Brain pericyte (primary cell): ENCODE data around the gene NUP153.
"Not testable (repeated sequence)": the region's sequence is repeated elsewhere in the genome, so short reads cannot be mapped to it uniquely, and the experiment has no call there.

Experiments used
- DNase-seq: peaks from one replicate; pipeline ENCODE4 v3.0.0-alpha.2; 2012; ENCODE audit warnings: low read depth, low spot score

Gene NUP153

GRCh38 chr6:17706580-17707370, at the start of gene NUP153:
Gene NUP153 (minus strand): TSS chr6:17706925. CDS start chr6:17706387, 538 bp downstream.
- DNase-seq, result peak; percentile 97

- DNase-seq, result no peak
Observed at GRCh38 chr6:17754254-17754653, 47.5 kb upstream of the NUP153 start.

GRCh38 chr6:17745324-17745723, 38.6 kb upstream of the NUP153 start:
- not testable (repeated sequence) for DNase-seq

- DNase-seq, result not testable (repeated sequence)
Observed at GRCh38 chr6:17744757-17745308, 38.1 kb upstream of the NUP153 start.

- no peak for DNase-seq
Observed at GRCh38 chr6:17744019-17744756, 37.5 kb upstream of the NUP153 start.

- no peak for DNase-seq
Observed at GRCh38 chr6:17741507-17741906, 34.8 kb upstream of the NUP153 start.

GRCh38 chr6:17740559-17741220, 34.0 kb upstream of the NUP153 start:
- no peak for DNase-seq

- DNase-seq, result no peak
Observed at GRCh38 chr6:17737704-17738252, 31.1 kb upstream of the NUP153 start.

- not testable (repeated sequence) for DNase-seq
Observed at GRCh38 chr6:17735311-17735710, 28.6 kb upstream of the NUP153 start.

- DNase-seq, result no peak
Observed at GRCh38 chr6:17730078-17730704, 23.5 kb upstream of the NUP153 start.

- no peak for DNase-seq
Observed at GRCh38 chr6:17729223-17730077, 22.7 kb upstream of the NUP153 start.

- DNase-seq, result no peak
Observed at GRCh38 chr6:17728551-17729222, 22.0 kb upstream of the NUP153 start.

GRCh38 chr6:17725083-17725482, 18.4 kb upstream of the NUP153 start:
- DNase-seq, result no peak

GRCh38 chr6:17724341-17724740, 17.6 kb upstream of the NUP153 start:
- DNase-seq, result no peak

GRCh38 chr6:17721671-17722070, 14.9 kb upstream of the NUP153 start:
- DNase-seq, result no peak

GRCh38 chr6:17719323-17720041, 12.8 kb upstream of the NUP153 start:
- no peak for DNase-seq

GRCh38 chr6:17716221-17716620, 9.5 kb upstream of the NUP153 start:
- no peak for DNase-seq

- DNase-seq, result no peak
Observed at GRCh38 chr6:17714879-17715851, 8.4 kb upstream of the NUP153 start.
